ENCODE results near the gene EVA1A.

DNA sequence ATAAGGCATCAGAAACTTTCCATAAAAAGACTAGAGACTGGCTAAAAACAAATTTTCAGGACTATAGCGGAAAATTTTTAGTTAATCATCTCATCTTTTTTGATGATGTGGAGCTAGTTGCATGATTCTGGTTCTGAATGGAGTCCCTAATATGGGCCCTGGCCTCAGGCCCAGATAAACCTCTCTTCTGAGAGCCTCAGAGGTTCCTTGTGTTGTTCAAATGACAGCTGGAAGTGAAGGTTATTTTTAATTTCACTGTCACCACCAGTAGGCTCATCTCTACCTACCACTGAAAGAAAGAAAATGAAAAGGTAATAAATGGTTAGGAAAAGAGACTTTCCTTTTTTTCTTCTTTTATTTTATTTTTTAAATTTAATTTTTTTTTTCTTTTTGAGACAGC is 75.9 kb downstream of the EVA1A start:
- TF ChIP-seq POLR2A (IDR thresholded peaks at IDR 0.05; ENCODE audit: low read depth, low read length) (no peak), TAF1 (IDR thresholded peaks at IDR 0.05; ENCODE audit: borderline replicate concordance, low read depth, low read length) (no peak)

All from GM12892 (cell line).